Brain microvascular endothelial cell (primary cell): ENCODE measurements around the gene SCAPER.

Experiments
- DNase-seq: peaks from one replicate; pipeline ENCODE4 v3.0.0-alpha.2; 2020
- H3K27ac ChIP-seq: fragments of 250-450 bp; sonication (Bioruptor Pico); 2 replicates; pipeline ENCODE4 v1.5.1; 2020; ENCODE audit warnings: mild to moderate bottlenecking, moderate library complexity
- H3K27me3 ChIP-seq: fragments of 250-450 bp; sonication (Bioruptor Pico); replicated peaks from 2 replicates; pipeline ENCODE4 v1.5.1; 2020; ENCODE audit warnings: mild to moderate bottlenecking
- H3K36me3 ChIP-seq: fragments of 250-450 bp; sonication (Bioruptor Pico); replicated peaks from 2 replicates; pipeline ENCODE4 v1.5.1; 2020; ENCODE audit warnings: mild to moderate bottlenecking
- H3K4me3 ChIP-seq: 2 replicates; pipeline ENCODE4 v1.5.1; 2011; ENCODE audit warnings: low read depth, mild to moderate bottlenecking, control low read depth, low read length, moderate library complexity
- in situ Hi-C: cut with HindIII; loops from 2 replicates; pipeline ENCODE4 v1.10.0; 2017; ENCODE audit warnings: low sequenced_read_pairs, low pct_ligation_motif_present
- TF ChIP-seq, protein P1 (sequence below): IDR thresholded peaks from 2 replicates; pipeline ENCODE4 v1.5.1; 2011; ENCODE audit warnings: low read depth, mild to moderate bottlenecking, moderate library complexity, low read length, control low read depth, inconsistent platforms; ENCODE audit errors: missing control alignments

Gene SCAPER

DNA sequence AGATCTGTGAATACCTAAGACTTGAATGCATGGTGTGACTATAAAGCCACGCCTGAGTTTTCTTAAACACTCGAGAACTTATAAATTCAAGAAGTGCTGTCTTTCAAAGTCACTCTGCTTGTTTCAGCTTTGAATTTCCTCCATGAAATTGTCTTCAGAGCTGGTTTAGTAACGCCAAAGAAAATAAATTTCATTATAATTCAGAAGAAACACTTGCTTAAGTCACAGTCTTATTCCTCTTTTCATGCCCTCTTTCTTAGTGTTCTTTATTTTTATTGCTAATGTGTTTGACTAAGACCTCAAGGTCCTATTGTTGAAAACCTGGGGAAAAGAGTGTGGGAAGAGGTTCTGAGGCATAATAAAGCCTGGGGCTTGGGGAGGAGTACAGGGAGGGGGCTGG is 23.1 kb upstream of the SCAPER start:
- in situ Hi-C loops = no loop called here
- TF ChIP-seq, protein P1, sequence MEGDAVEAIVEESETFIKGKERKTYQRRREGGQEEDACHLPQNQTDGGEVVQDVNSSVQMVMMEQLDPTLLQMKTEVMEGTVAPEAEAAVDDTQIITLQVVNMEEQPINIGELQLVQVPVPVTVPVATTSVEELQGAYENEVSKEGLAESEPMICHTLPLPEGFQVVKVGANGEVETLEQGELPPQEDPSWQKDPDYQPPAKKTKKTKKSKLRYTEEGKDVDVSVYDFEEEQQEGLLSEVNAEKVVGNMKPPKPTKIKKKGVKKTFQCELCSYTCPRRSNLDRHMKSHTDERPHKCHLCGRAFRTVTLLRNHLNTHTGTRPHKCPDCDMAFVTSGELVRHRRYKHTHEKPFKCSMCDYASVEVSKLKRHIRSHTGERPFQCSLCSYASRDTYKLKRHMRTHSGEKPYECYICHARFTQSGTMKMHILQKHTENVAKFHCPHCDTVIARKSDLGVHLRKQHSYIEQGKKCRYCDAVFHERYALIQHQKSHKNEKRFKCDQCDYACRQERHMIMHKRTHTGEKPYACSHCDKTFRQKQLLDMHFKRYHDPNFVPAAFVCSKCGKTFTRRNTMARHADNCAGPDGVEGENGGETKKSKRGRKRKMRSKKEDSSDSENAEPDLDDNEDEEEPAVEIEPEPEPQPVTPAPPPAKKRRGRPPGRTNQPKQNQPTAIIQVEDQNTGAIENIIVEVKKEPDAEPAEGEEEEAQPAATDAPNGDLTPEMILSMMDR = no peak
- no peak for DNase-seq
- no peaks in the 10 kb centered on the region for H3K27me3 ChIP-seq
- no peak overlapping the region for H3K27ac ChIP-seq
- no peaks in the 10 kb centered on the region for H3K36me3 ChIP-seq
- no peak overlapping the region for H3K4me3 ChIP-seq

DNA sequence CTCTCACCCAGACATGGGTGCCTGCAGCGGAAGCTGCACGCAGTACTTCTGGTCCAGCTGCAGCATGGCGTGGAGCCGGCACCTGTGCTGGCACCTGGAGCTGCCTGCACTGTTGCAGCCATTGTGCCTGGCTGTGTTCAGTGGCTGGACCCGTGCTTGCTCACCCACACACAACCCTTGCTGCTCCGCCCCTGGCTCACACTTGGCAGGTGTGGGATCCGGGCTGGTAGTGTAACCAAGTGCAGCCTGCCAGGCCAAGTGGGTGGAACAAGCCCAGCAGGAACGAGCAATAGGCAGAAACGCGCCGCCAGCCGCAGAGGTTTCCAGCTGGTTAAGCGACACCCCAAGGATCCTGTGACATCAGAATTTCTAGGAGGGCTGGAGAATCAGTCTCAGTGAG is 11.2 kb upstream of the SCAPER start:
- DNase-seq = no peak
- TF ChIP-seq, protein P1 = no peak

DNA sequence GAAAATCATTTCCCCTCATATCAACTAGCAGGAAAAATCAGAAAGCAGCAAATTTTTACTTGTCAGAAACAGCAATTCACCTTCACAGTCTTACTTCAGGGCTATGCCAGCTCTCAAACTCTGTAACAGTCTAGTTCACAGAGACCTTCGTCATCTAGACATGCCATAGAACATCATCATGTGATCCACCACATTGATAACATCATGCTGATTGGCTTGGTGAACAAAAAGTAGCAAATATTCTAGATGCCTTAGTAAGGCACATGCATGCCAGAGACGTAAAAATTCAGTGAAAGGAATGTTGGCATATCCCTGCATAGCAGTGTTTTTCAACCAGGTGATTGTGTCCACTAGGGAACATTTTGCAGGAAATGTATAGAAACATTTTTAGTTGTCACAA is 8.6 kb upstream of the SCAPER start:
- no peak for DNase-seq
- no peaks in the 10 kb centered on the region for H3K36me3 ChIP-seq
- no peak overlapping the region for H3K4me3 ChIP-seq
- TF ChIP-seq, protein P1 = no peak
- no peak overlapping the region for H3K27ac ChIP-seq
- in situ Hi-C loops = no loop called here
- H3K27me3 ChIP-seq = no peaks in the 10 kb centered on the region

More for the DNA sequence above, 11.2 kb upstream of the SCAPER start:
- H3K27ac ChIP-seq = no peak overlapping the region
- H3K36me3 ChIP-seq = no peaks in the 10 kb centered on the region
- no peaks in the 10 kb centered on the region for H3K27me3 ChIP-seq
- H3K4me3 ChIP-seq = no peak overlapping the region
- in situ Hi-C loops = no loop called here

DNA sequence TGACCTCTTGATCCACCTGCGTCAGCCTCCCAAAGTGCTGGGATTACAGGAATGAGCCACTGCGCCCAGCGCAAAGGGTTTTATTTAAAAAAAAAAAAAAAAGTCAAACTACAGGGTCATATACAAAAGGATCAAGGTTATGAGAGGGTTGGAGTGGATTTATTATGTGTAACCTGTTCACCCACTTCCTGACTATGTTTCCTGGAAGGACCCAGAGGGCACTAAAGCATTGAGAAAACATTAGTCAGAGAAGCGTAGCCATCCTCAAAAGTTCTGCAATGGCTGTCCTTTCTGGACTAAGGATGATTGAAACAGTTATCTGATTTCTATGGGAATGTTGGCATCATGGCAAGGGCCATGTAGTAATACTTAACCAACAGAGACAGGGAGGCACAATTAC is 7.3 kb upstream of the SCAPER start:
- H3K4me3 ChIP-seq = no peak overlapping the region
- in situ Hi-C loops = no loop called here
- no peak for DNase-seq
- TF ChIP-seq, protein P1 = no peak
- no peak overlapping the region for H3K27ac ChIP-seq
- no peaks in the 10 kb centered on the region for H3K36me3 ChIP-seq
- H3K27me3 ChIP-seq = no peaks in the 10 kb centered on the region

DNA sequence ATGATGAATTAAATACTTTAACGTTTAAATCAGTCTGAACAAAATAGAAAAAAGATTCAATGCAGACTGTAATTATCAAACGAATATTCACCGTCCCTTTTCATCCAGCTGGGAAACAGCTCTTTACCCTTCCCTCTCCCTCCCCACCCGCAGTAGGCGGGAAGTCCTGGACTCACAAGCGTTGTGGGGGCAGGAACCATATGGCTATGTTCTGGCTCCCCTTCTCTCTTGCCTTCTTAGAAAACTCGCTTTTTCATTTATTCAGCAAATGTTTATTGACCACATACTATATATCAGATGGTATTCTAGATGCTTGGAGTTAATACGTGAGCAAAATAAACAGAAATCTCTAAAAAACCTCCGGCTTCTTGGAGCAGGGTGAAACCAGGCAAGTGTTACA is 715 bp upstream of the SCAPER start:
- in situ Hi-C loops = no loop called here
- H3K27ac ChIP-seq = no peak overlapping the region

More for the DNA sequence above, 715 bp upstream of the SCAPER start:
- H3K4me3 ChIP-seq = no peak overlapping the region
- no peak for DNase-seq
- no peaks in the 10 kb centered on the region for H3K36me3 ChIP-seq
- TF ChIP-seq, protein P1 = no peak
- H3K27me3 ChIP-seq = no peaks in the 10 kb centered on the region
